A549 (cell line): ENCODE results near the gene TTLL13. TPM values are rescaled to one million over a fixed set of nuclear protein-coding genes. Genes with fewer than 3 reads are reported as not detected.
A peak's percentile ranks its signal among the peaks of the same experiment; 100 is the strongest.

Experiments used
- ATAC-seq, 2 experiments: fragments of 200-7000 bp in 1 of 2; fragments of >200 bp in 1 of 2; cut with Nextera tagmentation in 1 of 2; cut with Tn5 transposase in 1 of 2; 3 replicates each; pipeline versions ENCODE4 v1.8.0 to v1.9.1; 2018 to 2020; ENCODE audit warnings: mild to moderate bottlenecking in 1 of 2, moderate library complexity in 1 of 2
- CTCF ChIA-PET: fragments of 300-600 bp; sonication (Branson Sonifier 250); formaldehyde crosslinking; extraction: SDS; loops from one replicate; lab custom pipeline; 2021; ENCODE audit warnings: antibody characterized with exemption, inconsistent platforms; lab: Yijun Ruan, JAX
- POLR2A ChIA-PET: fragments of 350-600 bp; formaldehyde crosslinking; extraction: SDS; loops from one replicate; lab custom pipeline; 2021; ENCODE audit warnings: antibody characterized with exemption, inconsistent platforms; lab: Yijun Ruan, JAX
- DNase-seq, 2 experiments: peaks; one replicate each; pipeline versions ENCODE4 v3.0.0 to v3.0.0-alpha.2; 2011 to 2016; ENCODE audit warnings: low read depth in 1 of 2, low spot score in 1 of 2
- FAIRE-seq: peaks from 2 replicates; lab custom pipeline; 2011; peaks lifted over from hg19 to GRCh38; lab: Jason Lieb, UNC
- H3K27ac ChIP-seq, 2 experiments: fragments of >200 bp; sonication (Bioruptor Twin); formaldehyde crosslinking; 3 replicates each; pipeline ENCODE4 v1.5.1; 2016 to 2017
- H3K4me1 ChIP-seq: fragments of >200 bp; sonication (Bioruptor Twin); formaldehyde crosslinking; 3 replicates; pipeline ENCODE4 v1.6.1; 2016
- H3K4me2 ChIP-seq: fragments of >200 bp; sonication (Bioruptor Twin); formaldehyde crosslinking; 3 replicates; pipeline ENCODE4 v1.6.1; 2016
- H3K4me3 ChIP-seq: fragments of >200 bp; sonication (Bioruptor Twin); formaldehyde crosslinking; 3 replicates; pipeline ENCODE4 v1.5.1; 2016
- H3K9me3 ChIP-seq: fragments of >200 bp; sonication (Bioruptor Twin); formaldehyde crosslinking; 3 replicates; pipeline ENCODE4 v1.6.1; 2016
- BHLHE40 ChIP-seq: IDR thresholded peaks from 2 replicates; pipeline ENCODE4 v1.6.1; 2012; ENCODE audit warnings: low read depth, low read length, inconsistent platforms
- CHD2 ChIP-seq: fragments of 150-350 bp; IDR thresholded peaks from 2 replicates; pipeline ENCODE4 v1.6.1; 2014; ENCODE audit warnings: low read length; ENCODE audit not compliant: partially characterized antibody
- CHD4 ChIP-seq: fragments of 200-600 bp; sonication (generic); IDR thresholded peaks from 2 replicates; pipeline ENCODE4 v1.6.1; 2016; ENCODE audit warnings: antibody characterized with exemption, mild to moderate bottlenecking, borderline replicate concordance
- CTCF ChIP-seq: fragments of >200 bp; sonication (Bioruptor Twin); formaldehyde crosslinking; IDR thresholded peaks from 3 replicates; pipeline ENCODE4 v1.5.1; 2016
- FOSB ChIP-seq: fragments of 250-450 bp; sonication (Bioruptor Pico); IDR thresholded peaks from 2 replicates; pipeline ENCODE4 v1.5.0; 2020; ENCODE audit warnings: mild to moderate bottlenecking, moderate library complexity
- FOSL2 ChIP-seq, 2 experiments: fragments of 450-650 bp in 1 of 2; fragments of >200 bp in 1 of 2; sonication (Bioruptor Twin) in 1 of 2; formaldehyde crosslinking; IDR thresholded peaks; 2 replicates each; pipeline versions ENCODE4 v1.5.0 to v1.6.1; 2016 to 2020; ENCODE audit warnings: mild to moderate bottlenecking in 1 of 2, moderate library complexity in 1 of 2
- GATA3 ChIP-seq: IDR thresholded peaks from 2 replicates; pipeline ENCODE4 v1.6.1; 2012; ENCODE audit warnings: borderline replicate concordance
- HDAC2 ChIP-seq: fragments of 200-600 bp; sonication (generic); IDR thresholded peaks from 2 replicates; pipeline ENCODE4 v1.6.1; 2016
- HES2 ChIP-seq: fragments of >200 bp; sonication (Bioruptor Twin); formaldehyde crosslinking; IDR thresholded peaks from 2 replicates; pipeline ENCODE4 v1.6.1; 2016
- HOXA7 ChIP-seq: fragments of 250-450 bp; sonication (Bioruptor Pico); IDR thresholded peaks from 2 replicates; pipeline ENCODE4 v1.5.0; 2020; ENCODE audit warnings: mild to moderate bottlenecking, moderate library complexity
- JUN ChIP-seq, 2 experiments: fragments of >200 bp; sonication (Bioruptor Twin); formaldehyde crosslinking; IDR thresholded peaks; 2 replicates in 1 of 2; 3 replicates in 1 of 2; pipeline ENCODE4 v1.6.1; 2016 to 2017
- MAZ ChIP-seq: fragments of 150-350 bp; IDR thresholded peaks from 2 replicates; pipeline ENCODE4 v1.6.1; 2014; ENCODE audit warnings: antibody characterized with exemption, low read depth, low read length, borderline replicate concordance
- MYC ChIP-seq: IDR thresholded peaks from 2 replicates; pipeline ENCODE4 v1.6.1; 2012; ENCODE audit warnings: mild to moderate bottlenecking, inconsistent platforms, low read length, improper control_type of control experiment, borderline replicate concordance
- NPAS2 ChIP-seq: fragments of 250-450 bp; sonication (Bioruptor Pico); IDR thresholded peaks from 2 replicates; pipeline ENCODE4 v1.8.0; 2022; ENCODE audit warnings: mild to moderate bottlenecking, moderate library complexity, borderline replicate concordance
- NR3C1 ChIP-seq: fragments of >200 bp; sonication (Bioruptor Twin); formaldehyde crosslinking; IDR thresholded peaks from 3 replicates; pipeline ENCODE4 v1.6.1; 2017
- PHF8 ChIP-seq: fragments of 200-600 bp; sonication (generic); IDR thresholded peaks from 2 replicates; pipeline ENCODE4 v1.6.1; 2016; ENCODE audit warnings: low read depth, mild to moderate bottlenecking, antibody characterized with exemption, moderate library complexity, borderline replicate concordance
- POLR2A ChIP-seq: IDR thresholded peaks from 2 replicates; pipeline ENCODE4 v1.6.1; 2012; ENCODE audit warnings: mild to moderate bottlenecking, low read length
- POLR2AphosphoS2 ChIP-seq: conservative IDR thresholded peaks from 2 replicates; pipeline ENCODE4 v1.6.1; 2012; ENCODE audit warnings: low read length, improper control_type of control experiment, inconsistent platforms
- RAD21 ChIP-seq, 2 experiments: fragments of >200 bp in 1 of 2; sonication (Bioruptor Twin) in 1 of 2; formaldehyde crosslinking in 1 of 2; IDR thresholded peaks in 1 of 2; conservative IDR thresholded peaks in 1 of 2; 2 replicates in 1 of 2; 3 replicates in 1 of 2; pipeline ENCODE4 v1.6.1; 2012 to 2018; ENCODE audit warnings: inconsistent platforms in 1 of 2
- RCOR1 ChIP-seq: fragments of 150-350 bp; IDR thresholded peaks from 2 replicates; pipeline ENCODE4 v1.6.1; 2014; ENCODE audit warnings: antibody characterized with exemption, low read length, low read depth
- REST ChIP-seq: fragments of 200-600 bp; sonication (generic); IDR thresholded peaks from 2 replicates; pipeline ENCODE4 v1.6.1; 2016; ENCODE audit warnings: antibody characterized with exemption, mild to moderate bottlenecking, moderate library complexity
- SMC3 ChIP-seq: fragments of >200 bp; sonication (Bioruptor Twin); formaldehyde crosslinking; IDR thresholded peaks from 3 replicates; pipeline ENCODE4 v1.6.1; 2018; ENCODE audit warnings: inconsistent platforms
- USF2 ChIP-seq: fragments of 450-650 bp; IDR thresholded peaks from 2 replicates; pipeline ENCODE4 v1.6.1; 2014; ENCODE audit warnings: antibody characterized with exemption
- ZFP36 ChIP-seq: fragments of 450-650 bp; IDR thresholded peaks from 2 replicates; pipeline ENCODE4 v1.6.1; 2014; ENCODE audit warnings: borderline replicate concordance; ENCODE audit not compliant: partially characterized antibody
- ZSCAN20 ChIP-seq: fragments of 250-450 bp; sonication (Bioruptor Pico); IDR thresholded peaks from 2 replicates; pipeline ENCODE4 v1.8.0; 2022; ENCODE audit warnings: mild to moderate bottlenecking, moderate library complexity
- WGBS: methylation state at CpG from one replicate; pipeline ENCODE4 v1.1.6; 2017; ENCODE audit errors: missing lambda C conversion rate; 5-methylcytosine and 5-hydroxymethylcytosine counted together
- polyA plus RNA-seq, 4 experiments: library from polyadenylated mRNA; depleted of rRNA in 3 of 4; stranded (reverse); fragments of >200 nt; fragmentation: RNase III in 1 of 4; extraction: RNeasy Plus Mini Kit Qiagen cat#74134 plus additional on column Dnase treatment in 1 of 4; gene quantifications; 2 replicates in 3 of 4; 3 replicates in 1 of 4; pipeline ENCODE4 v1.2.3, GENCODE V29; 2011 to 2017

TTLL13 gene
- polyA plus RNA-seq, 2 of the 4 experiments (the other 2 are of a cell fraction): 0.17 to 0.61 TPM

GRCh38 chr15:90264671-90265070 lies 15.3 kb downstream of the TTLL13 start:
- no peaks in the 10 kb centered on the region for H3K9me3 ChIP-seq
- peaks cover 34% of the 10 kb centered on the region for H3K4me1 ChIP-seq
- peak overlapping the region; percentile 77 for H3K4me3 ChIP-seq
- peak overlapping the region; percentile 86 to 97 for H3K27ac ChIP-seq
- FAIRE-seq (no peak), DNase-seq (peak; percentile 18 to 36), ATAC-seq (peak; percentile 7 to 9; a peak in 3 of 6 replicates)
- ChIA-PET CTCF (interaction anchor here (1.0 kb wide), 1 partner anchor 29 kb away, joined by 4 read pairs; no protein-coding TSS in a partner anchor), POLR2A (no interaction called here)
- TF ChIP-seq REST: no peak
- TF ChIP-seq RAD21 (conservative IDR thresholded peaks at IDR 0.05 in 1 of 2, IDR thresholded peaks at IDR 0.05 in 1 of 2): no peak
- TF ChIP-seq USF2: no peak
- TF ChIP-seq FOSB (CRISPR knock-in tag): no peak
- no peak for TF ChIP-seq GATA3
- no peak for TF ChIP-seq ZFP36
- no peak for TF ChIP-seq CTCF
- no peak for TF ChIP-seq PHF8
- no peak for TF ChIP-seq FOSL2 (IDR thresholded peaks at IDR 0.05)
- peak; percentile 40 for TF ChIP-seq FOSL2 (CRISPR knock-in tag; IDR thresholded peaks at IDR 0.05)
- TF ChIP-seq BHLHE40: no peak
- peak; percentile 43 for TF ChIP-seq POLR2A
- no peak for TF ChIP-seq MAZ
- no peak for TF ChIP-seq CHD2
- TF ChIP-seq MYC: 0 out of 2 replicates have a peak, but pooled peaks have one; percentile 31
- no peak for TF ChIP-seq ZSCAN20
- TF ChIP-seq HES2: no peak
- WGBS: 14% methylated on average over 4 of the region's 4 CpGs
- peak overlapping the region; percentile 88 for H3K4me2 ChIP-seq

GRCh38 chr15:90265271-90266060 lies 16.1 kb downstream of the TTLL13 start, which contains the start of gene NGRN:
Gene NGRN (plus strand): TSS chr15:90265672. CDS start chr15:90265713, 41 bp downstream.
- Histone ChIP-seq H3K4me3 (peak within 1 kb of the TSS; percentile 77), H3K4me2 (peak within 1 kb of the TSS; percentile 88), H3K27ac (peak within 1 kb of the TSS; percentile 86 to 97), H3K4me1 (peaks cover 37% of the 10 kb centered on the region), H3K9me3 (no peaks in the 10 kb centered on the region)
- peak; percentile 96 to 97 for ATAC-seq
- DNase-seq: peak; percentile 91 to 96
- ChIA-PET POLR2A (interaction anchor here (0.9 to 1.3 kb wide), 6 partner anchors 8 to 64 kb away, joined by 3 to 20 read pairs (median 4); partner anchors contain the start of genes CIB1, GDPGP1 and TTLL13), CTCF (interaction anchor here (0.6 to 1.4 kb wide), 3 partner anchors 13 to 36 kb away, joined by 3 to 6 read pairs (median 3); partner anchors contain the start of genes CIB1 and GDPGP1)
- under 1% methylated on average over 46 of the region's 59 CpGs for WGBS
- no peak for FAIRE-seq
- TF ChIP-seq NR3C1 (no peak), CHD4 (no peak), MYC (0 out of 2 replicates have a peak, but pooled peaks have one; percentile 67), NPAS2 (CRISPR knock-in tag) (no peak), RAD21 (conservative IDR thresholded peaks at IDR 0.05 in 1 of 2, IDR thresholded peaks at IDR 0.05 in 1 of 2) (no peak; a peak in 1 of 5 replicates), HDAC2 (no peak), SMC3 (no peak), REST (0 out of 2 replicates have a peak, but pooled peaks have one; percentile 19), HOXA7 (CRISPR knock-in tag) (no peak), JUN (IDR thresholded peaks at IDR 0.05) (peak; percentile 98 to 99), POLR2AphosphoS2 (no peak), RCOR1 (no peak)
